Prostate gland (tissue), 2 donors: Measurements from ENCODE around the gene ZNF181. TPM values are rescaled to one million over a fixed set of nuclear protein-coding genes. Genes with fewer than 3 reads are reported as not detected.
"Not testable (repeated sequence)": the region's sequence is repeated elsewhere in the genome, so short reads cannot be mapped to it uniquely, and the experiment has no call there.

ENCODE experiments used
- DNase-seq: peaks from one replicate; pipeline ENCODE4 v3.0.0-alpha.2; 2019; ENCODE audit warnings: low spot score
- H3K27ac ChIP-seq, 2 donors: fragments of 200-600 bp; sonication (generic); 2 replicates each; pipeline ENCODE4 v1.5.1; 2017 to 2019
- H3K27me3 ChIP-seq: fragments of 200-600 bp; sonication (generic); replicated peaks from 2 replicates; pipeline ENCODE4 v1.5.1; 2019; ENCODE audit not compliant: insufficient read depth
- H3K36me3 ChIP-seq, 2 donors: fragments of 200-600 bp; sonication (generic); 1 replicate in 1 of 2; 2 replicates in 1 of 2; pipeline versions ENCODE4 v1.5.1 to v1.8.1; 2017 to 2019
- H3K4me1 ChIP-seq: fragments of 200-600 bp; sonication (generic); replicated peaks from 2 replicates; pipeline ENCODE4 v1.5.1; 2019
- H3K4me3 ChIP-seq, 2 donors: fragments of 200-600 bp; sonication (generic); 2 replicates each; pipeline ENCODE4 v1.5.1; 2017 to 2019
- H3K9me3 ChIP-seq: fragments of 200-600 bp; sonication (generic); 2 replicates; pipeline ENCODE4 v1.5.1; 2017
- POLR2A ChIP-seq: fragments of 450-650 bp; IDR thresholded peaks from one replicate; pipeline ENCODE4 v1.6.1; 2016; ENCODE audit warnings: antibody characterized with exemption, mild to moderate bottlenecking
- POLR2AphosphoS5 ChIP-seq: sonication (generic); formaldehyde crosslinking; IDR thresholded peaks from one replicate; pipeline ENCODE4 v1.6.1; 2017; ENCODE audit warnings: antibody characterized with exemption
- WGBS: methylation state at CpG from one replicate; pipeline ENCODE4 v1.1.5; 2018; 5-methylcytosine and 5-hydroxymethylcytosine counted together
- intact Hi-C: fragments of 100-400 bp; cut with DNase I; formaldehyde crosslinking; loops from one replicate; pipeline ENCODE4 v1.14.2; 2022
- total RNA-seq, 2 donors: library from RNA; depleted of rRNA; stranded (reverse); fragments of >200 nt; gene quantifications; one replicate each; pipeline ENCODE4 v1.1.0, GENCODE V29; 2016
- TF ChIP-seq, protein P1 (sequence below), 4 experiments: fragments of 200-600 bp in 2 of 4; fragments of 450-650 bp in 2 of 4; sonication (generic) in 2 of 4; IDR thresholded peaks; 1 replicate in 3 of 4; 2 replicates in 1 of 4; pipeline ENCODE4 v1.5.1; 2016 to 2019; ENCODE audit warnings: antibody characterized with exemption in 4 of 4, mild to moderate bottlenecking in 2 of 4, moderate library complexity in 2 of 4

Gene ZNF181
- total RNA-seq, result 10 to 100 TPM; 18.1 to 38.1 TPM

GRCh38 chr19:34733746-34734536 is at the start of gene ZNF181:
ZNF181 (plus strand) TSS chr19:34734243; CDS start chr19:34735038, 795 bp downstream.
- peaks cover under 1 to 2% of the 10 kb centered on the region in 2 donors for H3K36me3 ChIP-seq
- intact Hi-C loops, result loop anchor here (5.0 kb wide), 2 partner anchors 38 to 57 kb away; partner anchors contain the start of genes SCGB2B2, ZNF302 and ZNF599
- peak within 1 kb of the TSS; percentile 66 to 87 for H3K4me3 ChIP-seq
- H3K27ac ChIP-seq, result peak within 1 kb of the TSS; percentile 93 to 94
- H3K4me1 ChIP-seq, result no peaks in the 10 kb centered on the region
- no peaks in the 10 kb centered on the region for H3K27me3 ChIP-seq
- DNase-seq, result peak; percentile 90
- no peaks in the 10 kb centered on the region for H3K9me3 ChIP-seq
- 2% methylated on average over 49 of the region's 67 CpGs for WGBS
- TF ChIP-seq POLR2A (peak; percentile 39), POLR2AphosphoS5 (peak; percentile 86)
- TF ChIP-seq, protein P1, sequence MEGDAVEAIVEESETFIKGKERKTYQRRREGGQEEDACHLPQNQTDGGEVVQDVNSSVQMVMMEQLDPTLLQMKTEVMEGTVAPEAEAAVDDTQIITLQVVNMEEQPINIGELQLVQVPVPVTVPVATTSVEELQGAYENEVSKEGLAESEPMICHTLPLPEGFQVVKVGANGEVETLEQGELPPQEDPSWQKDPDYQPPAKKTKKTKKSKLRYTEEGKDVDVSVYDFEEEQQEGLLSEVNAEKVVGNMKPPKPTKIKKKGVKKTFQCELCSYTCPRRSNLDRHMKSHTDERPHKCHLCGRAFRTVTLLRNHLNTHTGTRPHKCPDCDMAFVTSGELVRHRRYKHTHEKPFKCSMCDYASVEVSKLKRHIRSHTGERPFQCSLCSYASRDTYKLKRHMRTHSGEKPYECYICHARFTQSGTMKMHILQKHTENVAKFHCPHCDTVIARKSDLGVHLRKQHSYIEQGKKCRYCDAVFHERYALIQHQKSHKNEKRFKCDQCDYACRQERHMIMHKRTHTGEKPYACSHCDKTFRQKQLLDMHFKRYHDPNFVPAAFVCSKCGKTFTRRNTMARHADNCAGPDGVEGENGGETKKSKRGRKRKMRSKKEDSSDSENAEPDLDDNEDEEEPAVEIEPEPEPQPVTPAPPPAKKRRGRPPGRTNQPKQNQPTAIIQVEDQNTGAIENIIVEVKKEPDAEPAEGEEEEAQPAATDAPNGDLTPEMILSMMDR (IDR thresholded peaks at IDR 0.05), result peak in 2 of 4 experiments; percentile 10 to 30

GRCh38 chr19:34685266-34685665 is 48.8 kb upstream of the ZNF181 start:
- H3K4me1 ChIP-seq, H3K27ac ChIP-seq, intact Hi-C loops, H3K36me3 ChIP-seq, H3K27me3 ChIP-seq, H3K9me3 ChIP-seq, H3K4me3 ChIP-seq, DNase-seq: not testable (repeated sequence)
- 93% methylated on average over 5 of the region's 5 CpGs for WGBS

DNA sequence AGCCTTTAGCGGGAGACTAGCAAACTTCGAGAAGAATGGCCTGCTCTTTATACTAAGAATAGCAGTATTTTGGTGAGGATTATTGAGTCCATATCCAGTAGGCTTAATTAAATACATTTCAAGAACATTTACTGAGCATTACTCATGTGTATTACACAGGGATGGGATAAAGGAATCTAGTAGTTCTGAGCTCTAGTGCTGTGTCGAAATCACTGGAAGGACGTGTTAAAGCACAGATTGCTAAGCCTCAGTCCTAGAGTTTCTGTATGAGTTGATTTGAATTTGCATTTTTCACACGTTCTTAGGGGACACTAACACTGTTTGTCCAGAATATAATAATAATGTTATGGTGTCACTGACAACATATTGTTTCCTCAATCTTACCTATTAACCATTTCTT is 47.6 kb upstream of the ZNF181 start:
- Histone ChIP-seq H3K4me1 (no peaks in the 10 kb centered on the region), H3K36me3 (peaks cover 0 to 8% of the 10 kb centered on the region in 2 donors), H3K27ac (no peak overlapping the region), H3K9me3 (no peaks in the 10 kb centered on the region), H3K4me3 (no peak overlapping the region), H3K27me3 (no peaks in the 10 kb centered on the region)
- TF ChIP-seq POLR2A, result no peak
- TF ChIP-seq, protein P1 (IDR thresholded peaks at IDR 0.05), result no peak
- WGBS, result 88% methylated on average over 5 of the region's 5 CpGs
- intact Hi-C loops, result no loop called here
- no peak for DNase-seq

GRCh38 chr19:34687348-34687747 is 46.7 kb upstream of the ZNF181 start:
- 66% methylated on average over 2 of the region's 2 CpGs for WGBS
- Histone ChIP-seq H3K27ac (no peak overlapping the region), H3K4me3 (no peak overlapping the region), H3K36me3 (peaks cover 0 to 8% of the 10 kb centered on the region in 2 donors), H3K9me3 (no peaks in the 10 kb centered on the region), H3K4me1 (no peaks in the 10 kb centered on the region), H3K27me3 (no peaks in the 10 kb centered on the region)
- intact Hi-C loops, result no loop called here
- DNase-seq, result no peak
- TF ChIP-seq POLR2AphosphoS5 (no peak), POLR2A (no peak)
- TF ChIP-seq, protein P1 (IDR thresholded peaks at IDR 0.05), result no peak

GRCh38 chr19:34688592-34688991 is 45.5 kb upstream of the ZNF181 start:
- Histone ChIP-seq H3K4me1 (no peaks in the 10 kb centered on the region), H3K9me3 (no peaks in the 10 kb centered on the region), H3K27me3 (no peaks in the 10 kb centered on the region), H3K27ac (no peak overlapping the region), H3K36me3 (no peaks in the 10 kb centered on the region), H3K4me3 (no peak overlapping the region)
- intact Hi-C loops, result no loop called here
- no peak for DNase-seq
- 90% methylated on average over 1 of the region's 1 CpG for WGBS
- no peak for TF ChIP-seq POLR2A
- TF ChIP-seq POLR2AphosphoS5, result no peak
- TF ChIP-seq, protein P1 (IDR thresholded peaks at IDR 0.05), result no peak
